ENCODE data around the gene PAMR1. TPM values are rescaled to one million over a fixed set of nuclear protein-coding genes. Genes with fewer than 3 reads are reported as not detected.

PAMR1 gene
- total RNA-seq, 1 experiment from 2014 or later = 1.1 TPM

DNA sequence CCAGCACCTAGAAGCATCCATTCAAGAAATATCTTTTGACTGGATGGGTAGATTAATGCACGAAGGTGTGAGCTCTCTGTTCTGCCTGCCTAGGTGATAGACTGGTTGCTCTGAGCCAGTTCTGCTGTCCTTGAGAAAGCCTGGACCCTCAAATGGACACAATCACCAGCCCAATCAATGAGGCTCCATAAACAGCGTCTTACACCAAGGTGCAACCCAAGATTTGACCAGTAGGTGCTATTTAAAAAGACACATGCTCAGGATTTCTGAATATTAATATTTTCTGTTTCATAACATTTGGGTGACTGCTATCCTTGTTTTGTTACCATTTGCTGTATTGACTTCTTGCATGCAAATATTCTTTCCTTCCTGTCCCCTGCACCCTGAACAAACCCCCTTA, 39.0 kb downstream of the PAMR1 start:
- no peak overlapping the region for H3K4me3 ChIP-seq
- no peak for DNase-seq
- intact Hi-C loops (cut with micrococcal nuclease; ENCODE audit: unreplicated experiment) = loop anchor here (2.0 to 5.0 kb wide), 6 partner anchors 176 to 991 kb away; partner anchors contain the start of gene TRIM44
- no peaks in the 10 kb centered on the region for H3K27me3 ChIP-seq (ENCODE audit: insufficient read depth, low read depth)
- H2AFZ ChIP-seq = no peak overlapping the region
- peaks cover 3% of the 10 kb centered on the region for H3K9me3 ChIP-seq (ENCODE audit: insufficient read depth, low read depth)
- no peak overlapping the region for H3K4me2 ChIP-seq
- no peaks in the 10 kb centered on the region for H3K79me2 ChIP-seq (ENCODE audit: low read depth)
- no peaks in the 10 kb centered on the region for H3F3A ChIP-seq (ENCODE audit: insufficient read depth, low read depth)
- no peaks in the 10 kb centered on the region for H3K36me3 ChIP-seq (ENCODE audit: low read depth)
- H3K27ac ChIP-seq = no peak overlapping the region
- ChIA-PET CTCF (interaction anchor here (0.6 to 1.8 kb wide), 2 partner anchors 123 to 773 kb away, joined by 3 to 10 read pairs; no protein-coding TSS in a partner anchor), POLR2A (ENCODE audit: unreplicated experiment) (no interaction called here)
- no TSS peak for BruUV-seq (replicated peaks)
- TF ChIP-seq EZH2 (IDR thresholded peaks at IDR 0.05; ENCODE audit: low read depth) (no peak), CTCF (conservative IDR thresholded peaks at IDR 0.05) (no peak)
- H3K4me1 ChIP-seq (replicated peaks; ENCODE audit: insufficient read depth) = no peaks in the 10 kb centered on the region
- no peaks in the 10 kb centered on the region for H3K9me2 ChIP-seq (ENCODE audit: insufficient read depth)
- H4K20me1 ChIP-seq (ENCODE audit: insufficient read depth) = no peaks in the 10 kb centered on the region

GRCh38 chr11:35485656-35486322, 39.6 kb downstream of the PAMR1 start:
- no peak overlapping the region for H2AFZ ChIP-seq
- intact Hi-C loops (cut with micrococcal nuclease; ENCODE audit: unreplicated experiment) = loop anchor here (1.0 to 5.0 kb wide), 9 partner anchors 21 to 992 kb away; partner anchors contain the start of gene TRIM44
- no peaks in the 10 kb centered on the region for H3K9me2 ChIP-seq (ENCODE audit: insufficient read depth)
- H3K4me2 ChIP-seq = no peak overlapping the region
- no peak overlapping the region for H3K27ac ChIP-seq
- TF ChIP-seq EZH2 (IDR thresholded peaks at IDR 0.05; ENCODE audit: low read depth) (no peak), CTCF (conservative IDR thresholded peaks at IDR 0.05) (peak; percentile 96)
- CTCF ChIA-PET = interaction anchor here (0.6 to 1.1 kb wide), 2 partner anchors 40 to 124 kb away, joined by 3 to 7 read pairs; partner anchors contain the start of gene PAMR1
- H3K4me3 ChIP-seq = no peak overlapping the region
- DNase-seq = peak; percentile 68 to 83
- H3F3A ChIP-seq (ENCODE audit: insufficient read depth, low read depth) = no peaks in the 10 kb centered on the region
- no TSS peak for BruUV-seq (replicated peaks)
- no peaks in the 10 kb centered on the region for H3K4me1 ChIP-seq (replicated peaks; ENCODE audit: insufficient read depth)
- no peaks in the 10 kb centered on the region for H4K20me1 ChIP-seq (ENCODE audit: insufficient read depth)
- H3K9me3 ChIP-seq (ENCODE audit: insufficient read depth, low read depth) = peaks cover 3% of the 10 kb centered on the region
- no peaks in the 10 kb centered on the region for H3K79me2 ChIP-seq (ENCODE audit: low read depth)
- POLR2A ChIA-PET (ENCODE audit: unreplicated experiment) = no interaction called here
- no peaks in the 10 kb centered on the region for H3K36me3 ChIP-seq (ENCODE audit: low read depth)
- H3K27me3 ChIP-seq (ENCODE audit: insufficient read depth, low read depth) = no peaks in the 10 kb centered on the region

DNA sequence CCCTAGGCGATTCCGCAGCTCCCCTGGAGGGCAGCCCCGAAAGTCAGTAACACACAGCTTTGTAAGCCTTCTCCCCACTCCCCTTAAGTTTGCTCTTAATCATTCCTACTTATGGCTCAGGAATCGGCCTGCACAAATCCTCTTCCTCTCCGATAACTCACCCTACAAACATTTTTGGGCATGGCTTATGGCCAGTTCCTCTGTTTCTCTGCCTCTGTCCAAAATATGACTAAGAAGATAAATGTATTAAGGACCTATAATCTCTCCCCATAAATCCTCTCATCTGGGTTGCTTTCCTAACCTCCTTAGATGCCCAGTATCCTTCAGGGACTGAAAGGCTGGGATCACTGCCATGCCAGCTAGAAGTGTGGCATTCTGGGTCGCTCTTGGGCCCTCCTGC, 41.0 kb downstream of the PAMR1 start:
- Histone ChIP-seq H3K27ac (no peak overlapping the region), H3K36me3 (ENCODE audit: low read depth) (no peaks in the 10 kb centered on the region), H3K4me1 (replicated peaks; ENCODE audit: insufficient read depth) (no peaks in the 10 kb centered on the region), H2AFZ (no peak overlapping the region), H3K9me3 (ENCODE audit: insufficient read depth, low read depth) (peaks cover 3% of the 10 kb centered on the region), H3K79me2 (ENCODE audit: low read depth) (no peaks in the 10 kb centered on the region), H3K27me3 (ENCODE audit: insufficient read depth, low read depth) (peaks cover 5% of the 10 kb centered on the region; the same call in 1 of the 2 replicates), H3K4me3 (no peak overlapping the region), H3K4me2 (no peak overlapping the region), H3K9me2 (ENCODE audit: insufficient read depth) (no peaks in the 10 kb centered on the region), H4K20me1 (ENCODE audit: insufficient read depth) (no peaks in the 10 kb centered on the region), H3F3A (ENCODE audit: insufficient read depth, low read depth) (no peaks in the 10 kb centered on the region)
- no TSS peak for BruUV-seq (replicated peaks)
- intact Hi-C loops (cut with micrococcal nuclease; ENCODE audit: unreplicated experiment) = no loop called here
- POLR2A ChIA-PET (ENCODE audit: unreplicated experiment) = interaction anchor here (0.8 kb wide), 1 partner anchor 42 kb away, joined by 7 read pairs; no protein-coding TSS in a partner anchor
- TF ChIP-seq EZH2 (IDR thresholded peaks at IDR 0.05; ENCODE audit: low read depth) (no peak), CTCF (conservative IDR thresholded peaks at IDR 0.05) (no peak)
- CTCF ChIA-PET = interaction anchor here (1.1 kb wide), 1 partner anchor 42 kb away, joined by 7 read pairs; the partner anchor contains the start of gene PAMR1
- no peak for DNase-seq
